Ovary (tissue), 9 donors: ENCODE data around the gene DTX4. TPM values are rescaled to one million over a fixed set of nuclear protein-coding genes. Genes with fewer than 3 reads are reported as not detected.

Experiments used
- DNase-seq, 5 donors: peaks; one replicate each; pipeline ENCODE4 v3.0.0-alpha.2; 2019 to 2020
- H3K27ac ChIP-seq, 2 donors: fragments of 200-600 bp; one replicate each; pipeline versions ENCODE4 v1.5.1 to v1.8.0; 2019 to 2022
- H3K27me3 ChIP-seq: fragments of 200-600 bp; one replicate; pipeline ENCODE4 v1.8.0; 2022
- H3K36me3 ChIP-seq: fragments of 200-600 bp; sonication (generic); one replicate; pipeline ENCODE4 v1.5.1; 2019
- H3K4me1 ChIP-seq: one replicate; pipeline ENCODE4 v1.8.1; 2013; ENCODE audit warnings: mild to moderate bottlenecking, moderate library complexity; ENCODE audit not compliant: insufficient read depth
- H3K4me3 ChIP-seq: fragments of 200-600 bp; sonication (generic); one replicate; pipeline ENCODE4 v1.5.1; 2017
- H3K9me3 ChIP-seq, 2 donors: fragments of 200-600 bp in 1 of 2; sonication (generic) in 1 of 2; one replicate each; pipeline versions ENCODE4 v1.5.1 to v1.8.1; 2013 to 2019; ENCODE audit warnings: mild to moderate bottlenecking in 1 of 2, moderate library complexity in 1 of 2
- CTCF ChIP-seq, 3 donors: fragments of 450-650 bp in 2 of 3; fragments of 200-600 bp in 1 of 3; IDR thresholded peaks; one replicate each; pipeline versions ENCODE4 v1.5.1 to v1.8.0; 2016 to 2022; ENCODE audit warnings: antibody characterized with exemption in 3 of 3, mild to moderate bottlenecking in 1 of 3
- EP300 ChIP-seq: sonication (generic); formaldehyde crosslinking; IDR thresholded peaks from one replicate; pipeline ENCODE4 v1.6.1; 2017; ENCODE audit warnings: antibody characterized with exemption
- POLR2A ChIP-seq: fragments of 450-650 bp; IDR thresholded peaks from one replicate; pipeline ENCODE4 v1.6.1; 2017; ENCODE audit warnings: antibody characterized with exemption, mild to moderate bottlenecking, moderate library complexity
- WGBS, 3 donors: extraction: QIAGEN DNeasy Blood & Tissue Kit in 1 of 3; methylation state at CpG; one replicate each; pipeline versions ENCODE4 v1.1.5 to v1.1.7; 2013 to 2017; 5-methylcytosine and 5-hydroxymethylcytosine counted together
- intact Hi-C, 4 donors: fragments of 100-400 bp; cut with DNase I; formaldehyde crosslinking; loops; one replicate each; pipeline versions ENCODE4 v1.11.0 to v1.15.1; 2022 to 2023
- polyA plus RNA-seq, 2 donors: library from polyadenylated mRNA; stranded (reverse); fragments of 200-250 nt in 1 of 2; fragments of 350-450 nt in 1 of 2; fragmentation: Illumina TruSeq in 1 of 2; extraction: RNeasy Lipid Tissue Mini Kit (QIAGEN cat#74804) in 1 of 2; gene quantifications; one replicate each; pipeline ENCODE4 v1.2.3, GENCODE V29; 2013 to 2014
- total RNA-seq, 7 donors: library from RNA; depleted of rRNA in 2 of 7; stranded (reverse); fragments of >200 nt in 2 of 7; fragmentation: NEBNext Ultra II Directional in 3 of 7; extraction: Animal tissue kit (Norgen Biotek cat#: 25700) in 3 of 7; gene quantifications; one replicate each; pipeline versions ENCODE4 v1.1.0 to v1.2.4, GENCODE V29; 2016 to 2023
- donor health status: DM: no; HTN: no; CAD: no; lungs with moderate emphysema.
- donor health status: DM: no; HTN: no; CAD: no.
- donor health status: Bipolar disorder and iron deficiency.
- donor health status: DM: yes; HTN: yes; CAD: no.
- donor health status: DM: no; HTN: no; CAD: no.
- donor health status: DM: yes; HTN: yes; CAD: no.

The DTX4 gene
- total and polyA plus RNA-seq, 9 donors: 6.1 to 21.5 (median 16.9) TPM

GRCh38 chr11:59183771-59184170 is 11.8 kb downstream of the DTX4 start:
- H3K27ac ChIP-seq: peak overlapping the region in 1 of 2 donors; percentile 36
- no peaks in the 10 kb centered on the region for H3K36me3 ChIP-seq
- peak in 1 of 5 donors; percentile 68 for DNase-seq
- no peaks in the 10 kb centered on the region for H3K27me3 ChIP-seq
- H3K4me3 ChIP-seq: no peak overlapping the region
- H3K9me3 ChIP-seq: no peaks in the 10 kb centered on the region
- intact Hi-C loops: no loop called here
- peaks cover 29% of the 10 kb centered on the region for H3K4me1 ChIP-seq
- WGBS, 3 donors: 36 to 75% (median 52%) methylated on average over 1 of the region's 1 CpG
- TF ChIP-seq EP300 (no peak), CTCF (IDR thresholded peaks at IDR 0.05) (no peak), POLR2A (no peak)

GRCh38 chr11:59184691-59185339 is 12.9 kb downstream of the DTX4 start:
- no peaks in the 10 kb centered on the region for H3K9me3 ChIP-seq
- no peak for DNase-seq
- intact Hi-C loops: no loop called here
- H3K4me3 ChIP-seq: no peak overlapping the region
- H3K27me3 ChIP-seq: no peaks in the 10 kb centered on the region
- peaks cover 29% of the 10 kb centered on the region for H3K4me1 ChIP-seq
- peak overlapping the region in 1 of 2 donors; percentile 40 for H3K27ac ChIP-seq
- H3K36me3 ChIP-seq: no peaks in the 10 kb centered on the region
- WGBS, 3 donors: 43 to 58% (median 56%) methylated on average over 9 of the region's 9 CpGs
- no peak for TF ChIP-seq POLR2A
- no peak for TF ChIP-seq EP300
- no peak for TF ChIP-seq CTCF (IDR thresholded peaks at IDR 0.05)

GRCh38 chr11:59185386-59185945 is 13.5 kb downstream of the DTX4 start:
- Histone ChIP-seq H3K27ac (peak overlapping the region in 1 of 2 donors; percentile 21), H3K9me3 (no peaks in the 10 kb centered on the region), H3K27me3 (no peaks in the 10 kb centered on the region), H3K4me3 (no peak overlapping the region), H3K4me1 (peaks cover 29% of the 10 kb centered on the region), H3K36me3 (no peaks in the 10 kb centered on the region)
- WGBS, 3 donors: 26 to 53% (median 46%) methylated on average over 5 of the region's 5 CpGs
- DNase-seq: no peak
- TF ChIP-seq CTCF (IDR thresholded peaks at IDR 0.05) (no peak), POLR2A (no peak), EP300 (no peak)
- intact Hi-C loops: no loop called here

GRCh38 chr11:59186130-59186594 is 14.2 kb downstream of the DTX4 start:
- H3K9me3 ChIP-seq: no peaks in the 10 kb centered on the region
- H3K36me3 ChIP-seq: no peaks in the 10 kb centered on the region
- TF ChIP-seq EP300 (no peak), POLR2A (no peak), CTCF (IDR thresholded peaks at IDR 0.05) (no peak)
- H3K27me3 ChIP-seq: no peaks in the 10 kb centered on the region
- peak in 1 of 5 donors; percentile 56 for DNase-seq
- H3K27ac ChIP-seq: peak overlapping the region in 1 of 2 donors; percentile 21
- no peak overlapping the region for H3K4me3 ChIP-seq
- intact Hi-C loops: no loop called here
- 80 to 88% (median 83%) methylated on average over 5 of the region's 5 CpGs for WGBS, 3 donors
- H3K4me1 ChIP-seq: peaks cover 29% of the 10 kb centered on the region
